Endothelial cell of umbilical vein (primary cell): ENCODE results near the gene KRT6A. TPM values are rescaled to one million over a fixed set of nuclear protein-coding genes. Genes with fewer than 3 reads are reported as not detected.

ENCODE experiments used
- BruUV-seq: library from RNA; stranded (reverse); fragments of 400-500 nt; replicated peaks from 2 replicates; lab custom pipeline; 2021; lab: Mats Ljungman, UMichigan
- CTCF ChIA-PET: fragments of 300-600, 350-600 bp; sonication (Branson Sonifier 250); formaldehyde crosslinking; loops from one replicate; lab custom pipeline; 2021; ENCODE audit warnings: antibody characterized with exemption, inconsistent platforms; lab: Charles Lee
- POLR2A ChIA-PET: fragments of 300-600, 350-600 bp; sonication (Branson Sonifier 250); formaldehyde crosslinking; loops from one replicate; lab custom pipeline; 2021; ENCODE audit warnings: antibody characterized with exemption, inconsistent platforms; lab: Charles Lee
- DNase-seq: peaks from one replicate; pipeline ENCODE4 v3.0.0-alpha.2; 2011; ENCODE audit warnings: low read depth, low spot score
- FAIRE-seq: peaks from 2 replicates; lab custom pipeline; 2011; peaks lifted over from hg19 to GRCh38; lab: Jason Lieb, UNC
- H2AFZ ChIP-seq: 2 replicates; pipeline ENCODE4 v1.6.0; 2012; ENCODE audit warnings: low read depth, low read length, control low read depth, inconsistent platforms
- H3K27ac ChIP-seq: 2 replicates; pipeline ENCODE4 v1.5.1; 2011; ENCODE audit warnings: low read depth, mild to moderate bottlenecking, control low read depth, low read length, moderate library complexity; ENCODE audit not compliant: insufficient read depth
- H3K27me3 ChIP-seq, 2 experiments: 2 replicates each; pipeline versions ENCODE4 v1.6.0 to v1.6.1; 2011; ENCODE audit warnings: low read length in 2 of 2, mixed read lengths in 1 of 2; ENCODE audit not compliant: control insufficient read depth in 2 of 2, insufficient read depth in 2 of 2
- H3K36me3 ChIP-seq, 2 experiments: 2 replicates in 1 of 2; 3 replicates in 1 of 2; pipeline ENCODE4 v1.5.1; 2011; ENCODE audit warnings: low read length in 2 of 2, mild to moderate bottlenecking in 1 of 2, moderate library complexity in 1 of 2; ENCODE audit not compliant: control insufficient read depth in 2 of 2, insufficient read depth in 2 of 2; ENCODE audit errors: extremely low read depth in 1 of 2
- H3K4me1 ChIP-seq: 3 replicates; pipeline ENCODE4 v1.5.1; 2011; ENCODE audit warnings: mild to moderate bottlenecking, low read length; ENCODE audit not compliant: control insufficient read depth, insufficient read depth; ENCODE audit errors: extremely low read depth
- H3K4me2 ChIP-seq: 2 replicates; pipeline ENCODE4 v1.6.1; 2011; ENCODE audit warnings: low read length, control low read depth, mixed read lengths; ENCODE audit not compliant: insufficient read depth
- H3K4me3 ChIP-seq, 3 experiments: fragments of 200-600 bp in 1 of 3; sonication (generic), shearing (Covaris generic) in 1 of 3; replicated peaks in 1 of 3; 2 replicates each; pipeline ENCODE4 v1.5.1; 2011 to 2016; ENCODE audit warnings: control low read depth in 3 of 3, low read length in 3 of 3, mild to moderate bottlenecking in 2 of 3, inconsistent platforms in 1 of 3, low read depth in 1 of 3, moderate library complexity in 1 of 3; ENCODE audit not compliant: insufficient read depth in 1 of 3
- H3K79me2 ChIP-seq: 2 replicates; pipeline ENCODE4 v1.6.0; 2012; ENCODE audit warnings: low read length, inconsistent platforms; ENCODE audit not compliant: control insufficient read depth, insufficient read depth
- H3K9ac ChIP-seq: replicated peaks from 2 replicates; pipeline ENCODE3; 2011; ENCODE audit warnings: low read length, control low read depth; ENCODE audit not compliant: insufficient read depth; ENCODE audit errors: extremely low read depth
- H3K9me1 ChIP-seq: replicated peaks from 3 replicates; pipeline ENCODE4 v1.6.0; 2011; ENCODE audit warnings: mild to moderate bottlenecking, low read length; ENCODE audit not compliant: control insufficient read depth, insufficient read depth; ENCODE audit errors: extremely low read depth
- H3K9me3 ChIP-seq: replicated peaks from 2 replicates; pipeline ENCODE4 v1.5.1; 2012; ENCODE audit warnings: low read length, inconsistent platforms; ENCODE audit not compliant: control insufficient read depth, insufficient read depth
- H4K20me1 ChIP-seq: replicated peaks from 2 replicates; pipeline ENCODE3; 2011; ENCODE audit warnings: mild to moderate bottlenecking, low read length; ENCODE audit not compliant: control insufficient read depth, insufficient read depth; ENCODE audit errors: extremely low read depth
- CTCF ChIP-seq, 2 donors: IDR thresholded peaks; 1 replicate in 1 of 2; 2 replicates in 1 of 2; pipeline ENCODE4 v1.5.1; 2011; ENCODE audit warnings: low read length in 2 of 2, mild to moderate bottlenecking in 2 of 2, moderate library complexity in 2 of 2, control low read depth in 1 of 2, inconsistent platforms in 1 of 2, low read depth in 1 of 2; ENCODE audit not compliant: insufficient read depth in 1 of 2; ENCODE audit errors: extremely low read depth in 1 of 2
- EZH2 ChIP-seq: IDR thresholded peaks from 2 replicates; pipeline ENCODE4 v1.6.1; 2012; ENCODE audit warnings: borderline replicate concordance, low read depth, mild to moderate bottlenecking, moderate library complexity, low read length, inconsistent platforms; ENCODE audit not compliant: severe bottlenecking
- FOS ChIP-seq: IDR thresholded peaks from 2 replicates; pipeline ENCODE4 v1.6.1; 2011; ENCODE audit warnings: mild to moderate bottlenecking, low read length, moderate library complexity, borderline replicate concordance; ENCODE audit not compliant: insufficient read depth
- GATA2 ChIP-seq: IDR thresholded peaks from 2 replicates; pipeline ENCODE4 v1.7.0; 2011; ENCODE audit warnings: low read depth, mild to moderate bottlenecking, moderate library complexity, mixed read lengths, low read length; ENCODE audit not compliant: insufficient read length, insufficient read depth
- JUN ChIP-seq: IDR thresholded peaks from 2 replicates; pipeline ENCODE4 v1.6.1; 2011; ENCODE audit warnings: borderline replicate concordance, low read depth; ENCODE audit not compliant: insufficient read length, insufficient read depth
- MAX ChIP-seq: IDR thresholded peaks from 2 replicates; pipeline ENCODE4 v1.6.1; 2011; ENCODE audit not compliant: insufficient read depth, insufficient read length
- MYC ChIP-seq: IDR thresholded peaks from one replicate; pipeline ENCODE4 v1.6.1; 2011; ENCODE audit warnings: mild to moderate bottlenecking, low read depth, low read length
- POLR2A ChIP-seq: IDR thresholded peaks from 2 replicates; pipeline ENCODE4 v1.6.1; 2012; ENCODE audit warnings: low read depth, mild to moderate bottlenecking, control low read depth, low read length
- POLR2AphosphoS5 ChIP-seq: IDR thresholded peaks from 2 replicates; pipeline ENCODE4 v1.6.1; 2012; ENCODE audit warnings: low read depth, mild to moderate bottlenecking, control low read depth, low read length, moderate library complexity; ENCODE audit not compliant: insufficient read depth
- dilution Hi-C: fragments of 300-500 bp; cut with MboI; formaldehyde crosslinking; loops from one replicate; pipeline ENCODE4 v1.15.0; 2019; ENCODE audit warnings: low sequenced_read_pairs; ENCODE audit not compliant: extremely low pct_ligation_motif_present
- intact Hi-C: fragments of 100-400 bp; cut with micrococcal nuclease; formaldehyde crosslinking; loops from one replicate; pipeline ENCODE4 v1.10.0; 2022
- polyA plus RNA-seq, 4 experiments: library from polyadenylated mRNA; depleted of rRNA in 3 of 4; stranded (reverse) in 3 of 4; unstranded in 1 of 4; fragments of >200 nt; gene quantifications; 2 replicates each; pipeline versions ENCODE4 v1.2.1 to v1.2.3, GENCODE V29; 2011 to 2012; ENCODE audit warnings: missing spikeins in 1 of 4
- total RNA-seq: library from RNA; stranded (reverse); gene quantifications from 2 replicates; pipeline ENCODE4 v1.2.3, GENCODE V29; 2021

KRT6A gene
- total and polyA plus RNA-seq, 2 donors (not counting 3 experiments of a cell fraction or from before 2014, with no cell fraction given), result 0.64 TPM; not detected in 1

GRCh38 chr12:52539821-52540173, 46.7 kb upstream of the KRT6A start:
- CTCF ChIA-PET, result no interaction called here
- Histone ChIP-seq H3K36me3 (no peaks in the 10 kb centered on the region), H3K79me2 (no peaks in the 10 kb centered on the region), H3K9ac (no peak overlapping the region), H3K9me1 (no peaks in the 10 kb centered on the region), H3K4me3 (no peak overlapping the region), H4K20me1 (no peaks in the 10 kb centered on the region), H2AFZ (no peak overlapping the region), H3K9me3 (no peaks in the 10 kb centered on the region), H3K27me3 (no peaks in the 10 kb centered on the region), H3K27ac (no peak overlapping the region), H3K4me2 (no peak overlapping the region), H3K4me1 (no peaks in the 10 kb centered on the region)
- no TSS peak for BruUV-seq
- intact Hi-C loops (no loop called here), dilution Hi-C loops (no loop called here)
- no peak for DNase-seq
- no peak for TF ChIP-seq EZH2
- POLR2A ChIA-PET, result no interaction called here
- FAIRE-seq, result no peak

- H3K4me1 ChIP-seq, result no peaks in the 10 kb centered on the region
- dilution Hi-C loops (no loop called here), intact Hi-C loops (no loop called here)
- H3K4me3 ChIP-seq, result no peak overlapping the region
- no peak overlapping the region for H3K4me2 ChIP-seq
- no peak for FAIRE-seq
- H3K79me2 ChIP-seq, result no peaks in the 10 kb centered on the region
- ChIA-PET POLR2A (no interaction called here), CTCF (no interaction called here)
- no peak overlapping the region for H3K27ac ChIP-seq
- no peak overlapping the region for H3K9ac ChIP-seq
- no peak overlapping the region for H2AFZ ChIP-seq
- no peaks in the 10 kb centered on the region for H3K27me3 ChIP-seq
- DNase-seq, result peak; percentile 42
- no peaks in the 10 kb centered on the region for H4K20me1 ChIP-seq
- no peaks in the 10 kb centered on the region for H3K9me1 ChIP-seq
- no TSS peak for BruUV-seq
- no peaks in the 10 kb centered on the region for H3K9me3 ChIP-seq
- H3K36me3 ChIP-seq, result no peaks in the 10 kb centered on the region
- TF ChIP-seq GATA2 (no peak), EZH2 (no peak), POLR2AphosphoS5 (no peak), JUN (no peak), POLR2A (no peak), CTCF (IDR thresholded peaks at IDR 0.05; ENCODE audit: extremely low read depth in 1 of 2, insufficient read depth in 1 of 2, low read depth in 1 of 2, low read length in 2 of 2) (no peak), MYC (no peak), MAX (no peak), FOS (no peak)
Measured at GRCh38 chr12:52539083-52539820, 46.2 kb upstream of the KRT6A start.
